H1 (cell line): ENCODE data around the gene LAPTM4A. TPM values are rescaled to one million over a fixed set of nuclear protein-coding genes. Genes with fewer than 3 reads are reported as not detected.

ENCODE experiments used
- polyA plus RNA-seq, 7 experiments: library from polyadenylated mRNA; depleted of rRNA in 3 of 7; stranded (reverse) in 5 of 7; unstranded in 2 of 7; fragments of >200 nt in 5 of 7; fragments of 200-250 nt in 2 of 7; gene quantifications; 1 replicate in 5 of 7; 2 replicates in 1 of 7; 4 replicates in 1 of 7; pipeline versions ENCODE4 v1.2.1 to v1.2.3, GENCODE V29; 2011 to 2013; ENCODE audit warnings: missing spikeins in 2 of 7, mixed read lengths in 2 of 7
- total RNA-seq: library from RNA; stranded (reverse); fragmentation: NEBNext Ultra II Directional; extraction: Animal tissue kit (Norgen Biotek cat#: 25700); gene quantifications from 2 replicates; pipeline ENCODE4 v1.2.1, GENCODE V29; 2021
- TF ChIP-seq, protein P1 (sequence below): IDR thresholded peaks from 2 replicates; pipeline ENCODE4 v1.6.1; 2012; ENCODE audit warnings: low read length, inconsistent platforms

LAPTM4A gene
- total and polyA plus RNA-seq, 2 of the 8 experiments (the other 6 are each of a cell fraction or from before 2014, with no cell fraction given): 193 to 419 TPM

DNA sequence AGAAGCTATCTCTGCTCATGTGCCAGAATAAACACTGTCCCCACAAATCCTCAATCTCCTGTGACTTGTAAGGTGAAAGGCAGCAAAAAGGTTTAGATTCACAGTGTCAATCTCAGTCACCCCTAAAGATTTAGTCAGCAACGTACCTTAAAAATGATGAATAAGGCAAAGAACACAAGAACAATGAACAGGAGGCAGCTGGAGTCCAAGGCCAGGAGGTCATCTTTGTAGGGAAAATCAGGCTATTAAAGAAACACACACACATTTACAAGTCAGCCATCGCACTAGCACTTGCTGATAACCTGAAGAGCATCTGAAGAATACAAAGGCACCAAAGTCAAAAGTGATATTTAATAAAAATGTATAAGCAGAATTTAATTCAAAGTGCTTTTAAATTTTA, 16.6 kb downstream of the LAPTM4A start (continued):
- TF ChIP-seq, protein P1, sequence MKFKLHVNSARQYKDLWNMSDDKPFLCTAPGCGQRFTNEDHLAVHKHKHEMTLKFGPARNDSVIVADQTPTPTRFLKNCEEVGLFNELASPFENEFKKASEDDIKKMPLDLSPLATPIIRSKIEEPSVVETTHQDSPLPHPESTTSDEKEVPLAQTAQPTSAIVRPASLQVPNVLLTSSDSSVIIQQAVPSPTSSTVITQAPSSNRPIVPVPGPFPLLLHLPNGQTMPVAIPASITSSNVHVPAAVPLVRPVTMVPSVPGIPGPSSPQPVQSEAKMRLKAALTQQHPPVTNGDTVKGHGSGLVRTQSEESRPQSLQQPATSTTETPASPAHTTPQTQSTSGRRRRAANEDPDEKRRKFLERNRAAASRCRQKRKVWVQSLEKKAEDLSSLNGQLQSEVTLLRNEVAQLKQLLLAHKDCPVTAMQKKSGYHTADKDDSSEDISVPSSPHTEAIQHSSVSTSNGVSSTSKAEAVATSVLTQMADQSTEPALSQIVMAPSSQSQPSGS: no peak
